DOHH2 (cell line): ENCODE results near the gene SVOPL.

Experiments used
- H3F3A ChIP-seq: fragments of 200-600 bp; sonication (generic), shearing (Covaris generic); 2 replicates; pipeline ENCODE4 v1.6.0; 2016; ENCODE audit warnings: antibody characterized with exemption, mild to moderate bottlenecking; ENCODE audit not compliant: control insufficient read depth, insufficient read depth
- H3K27ac ChIP-seq: fragments of 200-600 bp; sonication (generic); 2 replicates; pipeline ENCODE4 v1.5.1; 2014; ENCODE audit warnings: low read depth, mild to moderate bottlenecking, low read length, moderate library complexity
- H3K27me3 ChIP-seq: fragments of 200-600 bp; sonication (generic); 2 replicates; pipeline ENCODE4 v1.6.1; 2014; ENCODE audit warnings: mild to moderate bottlenecking, low read length, mixed read lengths; ENCODE audit not compliant: control insufficient read depth
- H3K36me3 ChIP-seq: fragments of 200-600 bp; sonication (generic); 2 replicates; pipeline ENCODE4 v1.6.1; 2014; ENCODE audit warnings: mild to moderate bottlenecking, low read length, moderate library complexity, mixed read lengths; ENCODE audit not compliant: control insufficient read depth
- H3K4me1 ChIP-seq: fragments of 200-600 bp; sonication (generic); 2 replicates; pipeline ENCODE4 v1.6.1; 2014; ENCODE audit warnings: mild to moderate bottlenecking, low read length, mixed read lengths; ENCODE audit not compliant: control insufficient read depth
- H3K4me2 ChIP-seq: fragments of 200-600 bp; sonication (generic); 2 replicates; pipeline ENCODE4 v1.6.0; 2014; ENCODE audit warnings: mild to moderate bottlenecking, low read length, moderate library complexity
- H3K4me3 ChIP-seq: fragments of 200-600 bp; sonication (generic); 2 replicates; pipeline ENCODE4 v1.5.1; 2014; ENCODE audit warnings: mild to moderate bottlenecking, low read length, mixed read lengths
- H3K79me2 ChIP-seq: fragments of 200-600 bp; sonication (generic); 2 replicates; pipeline ENCODE4 v1.6.1; 2014; ENCODE audit warnings: mild to moderate bottlenecking, low read length, mixed read lengths; ENCODE audit not compliant: control insufficient read depth
- H3K9me2 ChIP-seq: fragments of 200-600 bp; sonication (generic); replicated peaks from 2 replicates; pipeline ENCODE4 v1.6.1; 2014; ENCODE audit warnings: mild to moderate bottlenecking, low read length, mixed read lengths; ENCODE audit not compliant: control insufficient read depth
- H3K9me3 ChIP-seq: fragments of 200-600 bp; sonication (generic); 2 replicates; pipeline ENCODE4 v1.6.1; 2014; ENCODE audit warnings: antibody characterized with exemption, low read length, mixed read lengths; ENCODE audit not compliant: control insufficient read depth, insufficient read depth
- H4K20me1 ChIP-seq: fragments of 200-600 bp; sonication (generic); 2 replicates; pipeline ENCODE4 v1.6.0; 2014; ENCODE audit warnings: low read depth, mild to moderate bottlenecking, antibody characterized with exemption, low read length, moderate library complexity; ENCODE audit not compliant: control insufficient read depth, insufficient read depth
- CTCF ChIP-seq: fragments of 200-600 bp; sonication (generic); IDR thresholded peaks from one replicate; pipeline ENCODE4 v1.5.1; 2014; ENCODE audit warnings: antibody characterized with exemption, mild to moderate bottlenecking, low read depth, low read length; ENCODE audit not compliant: poor library complexity, severe bottlenecking
- EZH2phosphoT487 ChIP-seq: fragments of 200-600 bp; sonication (generic); IDR thresholded peaks from 2 replicates; pipeline ENCODE4 v1.6.1; 2017; ENCODE audit warnings: borderline replicate concordance, mild to moderate bottlenecking, antibody characterized with exemption, low read length, moderate library complexity, mixed read lengths

The SVOPL gene

DNA sequence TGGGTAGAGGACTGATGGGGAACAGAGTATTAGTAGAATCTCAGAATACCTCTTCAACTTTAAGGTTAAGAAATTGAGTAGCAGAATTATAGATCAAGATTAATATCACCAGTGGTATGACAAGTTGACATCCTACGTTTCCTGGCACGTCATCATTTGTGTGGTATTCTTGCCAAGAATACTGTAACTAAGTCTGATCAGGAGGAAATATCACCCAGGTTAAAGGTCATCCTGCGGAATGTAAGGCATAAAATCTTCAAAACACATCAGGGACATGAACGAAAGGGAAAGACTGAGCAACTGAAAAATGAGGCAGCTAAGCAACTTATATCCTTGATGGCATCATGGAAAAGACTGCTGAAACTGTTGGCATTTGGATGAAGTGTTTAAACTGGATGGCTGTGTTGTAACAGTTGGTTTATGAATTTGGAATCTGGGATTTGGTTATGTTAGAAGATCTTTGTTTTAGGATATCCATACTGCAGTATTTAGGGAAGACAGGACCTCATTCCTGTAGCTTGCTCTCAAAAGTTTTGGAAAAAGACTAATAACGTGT lies 155.0 kb downstream of the SVOPL start:
- no peaks in the 10 kb centered on the region for H3K9me2 ChIP-seq
- no peaks in the 10 kb centered on the region for H4K20me1 ChIP-seq
- no peaks in the 10 kb centered on the region for H3K9me3 ChIP-seq
- H3F3A ChIP-seq, result no peaks in the 10 kb centered on the region
- no peaks in the 10 kb centered on the region for H3K27me3 ChIP-seq
- no peak overlapping the region for H3K4me3 ChIP-seq
- peaks cover 74% of the 10 kb centered on the region for H3K36me3 ChIP-seq
- H3K79me2 ChIP-seq, result no peaks in the 10 kb centered on the region
- H3K4me2 ChIP-seq, result no peak overlapping the region
- H3K4me1 ChIP-seq, result no peaks in the 10 kb centered on the region
- TF ChIP-seq CTCF (no peak), EZH2phosphoT487 (no peak)
- H3K27ac ChIP-seq, result no peak overlapping the region

DNA sequence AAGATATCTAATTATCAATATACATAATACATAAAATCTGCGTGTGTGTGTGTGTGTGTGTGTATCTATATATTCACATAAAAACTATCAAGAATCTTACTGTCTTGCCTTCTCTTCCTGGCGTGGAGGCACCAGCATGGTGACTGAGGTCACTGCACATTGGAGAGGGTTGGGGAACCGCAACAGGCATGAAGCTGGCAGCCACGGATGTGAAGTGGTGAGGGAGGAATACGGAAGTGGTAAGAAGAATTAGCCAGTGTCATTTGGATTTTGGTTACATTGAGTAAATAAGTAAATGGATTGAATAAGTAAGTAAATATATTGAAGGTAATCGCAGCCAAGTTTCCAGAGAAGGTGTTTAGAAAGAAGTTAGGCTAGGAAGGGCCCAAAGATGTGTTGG lies 156.0 kb downstream of the SVOPL start:
- H3K27me3 ChIP-seq, result no peaks in the 10 kb centered on the region
- no peaks in the 10 kb centered on the region for H3F3A ChIP-seq
- H3K4me3 ChIP-seq, result no peak overlapping the region
- H3K9me3 ChIP-seq, result no peaks in the 10 kb centered on the region
- H4K20me1 ChIP-seq, result no peaks in the 10 kb centered on the region
- peaks cover 72% of the 10 kb centered on the region for H3K36me3 ChIP-seq
- no peaks in the 10 kb centered on the region for H3K79me2 ChIP-seq
- no peaks in the 10 kb centered on the region for H3K4me1 ChIP-seq
- no peak for TF ChIP-seq CTCF
- TF ChIP-seq EZH2phosphoT487, result no peak
- H3K4me2 ChIP-seq, result no peak overlapping the region
- no peak overlapping the region for H3K27ac ChIP-seq
- no peaks in the 10 kb centered on the region for H3K9me2 ChIP-seq
